AG10803 (cell line): ENCODE results near the gene HS1BP3.
A peak's percentile ranks its signal among the peaks of the same experiment; 100 is the strongest.

ENCODE experiments used
- DNase-seq: peaks from one replicate; pipeline ENCODE4 v3.0.0; 2010; ENCODE audit warnings: low read depth
- H3K4me3 ChIP-seq: 2 replicates; pipeline ENCODE4 v1.5.1; 2011; ENCODE audit warnings: mild to moderate bottlenecking, low read length, control low read depth
- TF ChIP-seq, protein P1 (sequence below): conservative IDR thresholded peaks from 2 replicates; pipeline ENCODE4 v1.5.1; 2011; ENCODE audit warnings: mild to moderate bottlenecking, low read length, control low read depth, inconsistent platforms

Gene HS1BP3

GRCh38 chr2:20592106-20593071, 58.5 kb downstream of the HS1BP3 start:
- no peak for DNase-seq
- no peak overlapping the region for H3K4me3 ChIP-seq
- TF ChIP-seq, protein P1, sequence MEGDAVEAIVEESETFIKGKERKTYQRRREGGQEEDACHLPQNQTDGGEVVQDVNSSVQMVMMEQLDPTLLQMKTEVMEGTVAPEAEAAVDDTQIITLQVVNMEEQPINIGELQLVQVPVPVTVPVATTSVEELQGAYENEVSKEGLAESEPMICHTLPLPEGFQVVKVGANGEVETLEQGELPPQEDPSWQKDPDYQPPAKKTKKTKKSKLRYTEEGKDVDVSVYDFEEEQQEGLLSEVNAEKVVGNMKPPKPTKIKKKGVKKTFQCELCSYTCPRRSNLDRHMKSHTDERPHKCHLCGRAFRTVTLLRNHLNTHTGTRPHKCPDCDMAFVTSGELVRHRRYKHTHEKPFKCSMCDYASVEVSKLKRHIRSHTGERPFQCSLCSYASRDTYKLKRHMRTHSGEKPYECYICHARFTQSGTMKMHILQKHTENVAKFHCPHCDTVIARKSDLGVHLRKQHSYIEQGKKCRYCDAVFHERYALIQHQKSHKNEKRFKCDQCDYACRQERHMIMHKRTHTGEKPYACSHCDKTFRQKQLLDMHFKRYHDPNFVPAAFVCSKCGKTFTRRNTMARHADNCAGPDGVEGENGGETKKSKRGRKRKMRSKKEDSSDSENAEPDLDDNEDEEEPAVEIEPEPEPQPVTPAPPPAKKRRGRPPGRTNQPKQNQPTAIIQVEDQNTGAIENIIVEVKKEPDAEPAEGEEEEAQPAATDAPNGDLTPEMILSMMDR, result no peak

DNA sequence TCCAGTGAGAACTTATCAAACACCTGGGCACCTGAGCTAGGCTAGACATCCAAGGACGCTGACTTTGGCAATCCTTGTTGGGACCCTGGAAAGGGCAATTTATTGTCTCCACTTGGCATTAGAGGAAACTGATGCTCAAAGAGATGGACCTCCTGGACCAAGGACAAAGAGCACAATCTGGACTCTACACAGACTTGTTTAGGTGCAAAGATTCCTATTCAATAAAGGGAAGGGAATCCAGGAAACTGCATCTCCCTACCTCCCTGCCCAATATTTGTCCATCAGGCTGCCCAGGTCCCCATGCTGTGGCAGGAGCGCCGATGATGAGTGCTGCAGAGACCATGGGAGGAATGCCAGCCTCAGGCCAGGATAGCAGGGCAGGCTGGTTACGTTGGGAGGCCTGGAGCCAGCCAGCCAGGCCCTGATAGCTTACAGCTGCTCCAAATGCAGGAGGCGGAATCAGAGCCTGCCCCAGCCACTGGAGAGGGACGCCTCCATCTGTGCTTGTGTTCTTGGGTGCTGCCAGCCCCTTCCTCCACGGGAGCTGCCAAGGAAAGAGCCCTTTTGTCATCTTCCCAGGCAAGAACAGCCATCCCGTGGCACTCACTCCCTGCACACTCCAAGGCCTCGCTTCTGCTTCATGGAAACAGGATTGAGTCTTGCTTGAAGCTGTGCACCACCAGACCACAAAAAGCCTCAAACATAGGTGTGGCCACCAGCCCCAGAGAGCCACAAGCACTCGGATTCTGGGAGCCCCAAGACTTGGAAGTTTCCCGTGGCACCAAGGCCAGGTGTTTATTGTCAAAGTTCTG, 60.0 kb downstream of the HS1BP3 start:
- DNase-seq, result peak; percentile 42
- TF ChIP-seq, protein P1, result no peak
- H3K4me3 ChIP-seq, result no peak overlapping the region

DNA sequence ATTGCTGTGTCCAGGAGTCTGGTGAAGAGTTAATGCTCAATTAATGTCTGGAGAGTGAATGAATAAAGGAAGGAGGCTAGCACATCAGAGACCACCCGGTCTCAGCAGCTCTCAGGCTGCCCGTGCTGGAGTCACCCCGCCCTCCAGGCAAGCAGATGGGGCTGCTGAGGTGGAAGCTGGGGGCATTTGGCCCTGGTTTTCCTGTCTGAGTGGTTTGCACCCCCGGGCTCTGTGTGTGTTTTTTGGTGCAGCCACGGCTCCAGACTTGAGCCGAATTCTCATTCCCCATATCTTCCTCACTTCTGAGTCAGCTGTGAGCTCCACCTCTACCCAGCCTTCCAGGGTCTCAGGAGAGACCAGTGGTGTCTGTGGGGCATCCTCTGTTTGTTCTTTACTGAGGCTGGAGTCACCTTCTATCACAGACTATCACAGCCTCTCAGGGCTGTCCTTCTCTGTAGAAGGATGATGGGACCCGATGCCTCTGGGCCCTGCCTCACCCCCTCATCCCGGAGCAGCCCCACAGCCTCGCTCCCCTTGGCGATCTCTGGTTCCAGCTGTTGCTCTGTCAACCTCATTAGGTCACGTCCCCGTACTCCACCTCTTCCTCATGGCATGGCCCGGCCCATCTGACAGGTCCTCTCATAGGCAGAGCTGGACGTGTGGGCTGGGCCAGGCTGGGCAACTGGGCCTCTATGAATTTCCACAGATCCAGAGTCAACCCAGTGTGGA, 60.8 kb downstream of the HS1BP3 start:
- TF ChIP-seq, protein P1, result no peak
- no peak overlapping the region for H3K4me3 ChIP-seq
- no peak for DNase-seq

- H3K4me3 ChIP-seq, result no peak overlapping the region
- TF ChIP-seq, protein P1, result no peak
- no peak for DNase-seq
Measured at GRCh38 chr2:20588918-20589871, 61.7 kb downstream of the HS1BP3 start.

- no peak overlapping the region for H3K4me3 ChIP-seq
- no peak for DNase-seq
- TF ChIP-seq, protein P1, result no peak
Measured at GRCh38 chr2:20585710-20586594, 64.9 kb downstream of the HS1BP3 start.
